ENCODE results near the gene SLC30A10.
"Not testable (repeated sequence)": the region's sequence is repeated elsewhere in the genome, so short reads cannot be mapped to it uniquely, and the experiment has no call there.

The SLC30A10 gene

DNA sequence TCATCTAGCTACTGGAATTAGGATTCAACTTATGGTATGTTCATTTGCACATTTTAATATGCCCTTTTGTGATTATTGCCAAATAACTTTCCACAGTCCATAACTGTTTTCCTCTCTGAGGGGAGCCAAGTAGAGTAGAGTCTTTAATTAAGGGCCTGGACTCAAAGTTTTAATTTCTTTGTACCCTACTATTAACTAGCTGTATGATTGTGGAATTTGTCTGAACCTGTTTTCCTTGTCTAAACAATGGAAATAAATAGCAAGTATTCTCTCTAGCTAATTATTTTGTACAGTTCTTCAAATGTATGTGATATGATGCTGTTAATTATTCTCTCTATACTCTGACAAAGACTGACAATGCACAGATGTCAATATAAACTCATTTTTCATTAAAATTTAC lies 24.0 kb upstream of the SLC30A10 start:
- H3K9me3 ChIP-seq (ENCODE audit: control insufficient read depth, low read length) = no peaks in the 10 kb centered on the region
- no peaks in the 10 kb centered on the region for H3K27me3 ChIP-seq (ENCODE audit: control insufficient read depth, insufficient read depth, low read length)
- no peaks in the 10 kb centered on the region for H3K4me1 ChIP-seq (ENCODE audit: control insufficient read depth, insufficient read depth, low read length)
- no peak overlapping the region for H3K4me3 ChIP-seq (ENCODE audit: low read length)
- H3K36me3 ChIP-seq (ENCODE audit: control insufficient read depth, insufficient read depth, low read length) = no peaks in the 10 kb centered on the region
- H3K9ac ChIP-seq (ENCODE audit: low read length) = no peak overlapping the region

GRCh38 chr1:219949227-219949626 lies 20.9 kb upstream of the SLC30A10 start:
- H3K36me3 ChIP-seq (ENCODE audit: control insufficient read depth, insufficient read depth, low read length); H3K4me3 ChIP-seq (ENCODE audit: low read length); H3K4me1 ChIP-seq (ENCODE audit: control insufficient read depth, insufficient read depth, low read length); H3K27me3 ChIP-seq (ENCODE audit: control insufficient read depth, insufficient read depth, low read length); H3K9me3 ChIP-seq (ENCODE audit: control insufficient read depth, low read length); H3K9ac ChIP-seq (ENCODE audit: low read length): not testable (repeated sequence)

GRCh38 chr1:219948766-219949165 lies 20.4 kb upstream of the SLC30A10 start:
- not testable (repeated sequence) for H3K4me3 ChIP-seq (ENCODE audit: low read length); H3K9me3 ChIP-seq (ENCODE audit: control insufficient read depth, low read length); H3K4me1 ChIP-seq (ENCODE audit: control insufficient read depth, insufficient read depth, low read length); H3K36me3 ChIP-seq (ENCODE audit: control insufficient read depth, insufficient read depth, low read length); H3K9ac ChIP-seq (ENCODE audit: low read length); H3K27me3 ChIP-seq (ENCODE audit: control insufficient read depth, insufficient read depth, low read length)

GRCh38 chr1:219945795-219946194 lies 17.4 kb upstream of the SLC30A10 start:
- Histone ChIP-seq H3K9ac (ENCODE audit: low read length) (no peak overlapping the region), H3K36me3 (ENCODE audit: control insufficient read depth, insufficient read depth, low read length) (no peaks in the 10 kb centered on the region), H3K27me3 (ENCODE audit: control insufficient read depth, insufficient read depth, low read length) (no peaks in the 10 kb centered on the region), H3K9me3 (ENCODE audit: control insufficient read depth, low read length) (no peaks in the 10 kb centered on the region), H3K4me3 (ENCODE audit: low read length) (no peak overlapping the region), H3K4me1 (ENCODE audit: control insufficient read depth, insufficient read depth, low read length) (no peaks in the 10 kb centered on the region)

DNA sequence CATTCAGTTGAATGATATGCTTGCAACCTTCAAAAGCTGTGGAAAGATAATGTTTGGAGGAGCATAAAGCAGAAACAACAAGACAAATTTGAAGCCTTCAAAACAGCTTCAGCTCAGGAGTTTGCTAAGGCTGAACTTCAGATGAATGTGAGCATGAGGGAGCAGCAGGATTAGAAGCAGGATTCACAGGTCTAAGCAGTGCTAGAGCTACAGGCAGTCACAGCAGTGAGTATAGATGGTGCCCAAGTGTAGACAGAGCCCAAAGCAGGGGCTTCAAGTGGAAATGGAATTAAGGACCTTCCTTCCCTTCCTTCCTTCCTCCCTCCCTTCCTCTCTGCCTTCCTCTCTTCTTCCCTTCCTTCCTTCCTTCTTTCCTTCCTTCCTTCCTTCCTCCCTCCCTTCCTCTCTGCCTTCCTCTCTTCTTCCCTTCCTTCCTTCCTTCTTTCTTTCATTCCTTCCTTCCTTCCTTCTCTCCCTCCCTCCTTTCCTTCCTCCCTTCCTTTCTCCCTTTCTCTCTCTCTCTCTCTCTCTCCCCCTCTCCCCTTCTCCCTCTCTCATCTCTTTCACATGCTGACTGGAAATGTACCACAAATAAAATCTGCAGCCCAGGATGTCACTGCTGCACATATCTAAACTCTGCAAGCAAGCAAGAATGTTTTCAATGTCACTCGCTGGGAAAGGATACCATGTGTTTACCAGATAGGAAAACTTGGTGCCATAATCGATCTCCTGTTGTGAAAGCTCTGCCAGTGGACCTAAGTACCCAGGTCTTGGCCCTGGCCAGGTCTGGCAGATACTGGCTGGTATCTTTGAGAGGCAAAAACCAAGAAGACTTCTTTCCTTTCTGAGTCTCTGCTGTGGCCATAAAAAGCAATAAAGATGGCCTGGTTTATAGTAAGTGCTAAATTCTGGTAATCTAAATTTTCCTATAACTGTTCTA lies 13.1 kb upstream of the SLC30A10 start:
- Histone ChIP-seq H3K27me3 (ENCODE audit: control insufficient read depth, insufficient read depth, low read length) (no peaks in the 10 kb centered on the region), H3K9ac (ENCODE audit: low read length) (no peak overlapping the region), H3K9me3 (ENCODE audit: control insufficient read depth, low read length) (no peaks in the 10 kb centered on the region), H3K4me1 (ENCODE audit: control insufficient read depth, insufficient read depth, low read length) (no peaks in the 10 kb centered on the region), H3K36me3 (ENCODE audit: control insufficient read depth, insufficient read depth, low read length) (no peaks in the 10 kb centered on the region), H3K4me3 (ENCODE audit: low read length) (no peak overlapping the region)

- Histone ChIP-seq H3K4me3 (ENCODE audit: low read length) (no peak overlapping the region), H3K9ac (ENCODE audit: low read length) (no peak overlapping the region), H3K27me3 (ENCODE audit: control insufficient read depth, insufficient read depth, low read length) (no peaks in the 10 kb centered on the region), H3K4me1 (ENCODE audit: control insufficient read depth, insufficient read depth, low read length) (no peaks in the 10 kb centered on the region), H3K9me3 (ENCODE audit: control insufficient read depth, low read length) (no peaks in the 10 kb centered on the region), H3K36me3 (ENCODE audit: control insufficient read depth, insufficient read depth, low read length) (no peaks in the 10 kb centered on the region)
Observed at GRCh38 chr1:219940707-219941106, 12.3 kb upstream of the SLC30A10 start.

DNA sequence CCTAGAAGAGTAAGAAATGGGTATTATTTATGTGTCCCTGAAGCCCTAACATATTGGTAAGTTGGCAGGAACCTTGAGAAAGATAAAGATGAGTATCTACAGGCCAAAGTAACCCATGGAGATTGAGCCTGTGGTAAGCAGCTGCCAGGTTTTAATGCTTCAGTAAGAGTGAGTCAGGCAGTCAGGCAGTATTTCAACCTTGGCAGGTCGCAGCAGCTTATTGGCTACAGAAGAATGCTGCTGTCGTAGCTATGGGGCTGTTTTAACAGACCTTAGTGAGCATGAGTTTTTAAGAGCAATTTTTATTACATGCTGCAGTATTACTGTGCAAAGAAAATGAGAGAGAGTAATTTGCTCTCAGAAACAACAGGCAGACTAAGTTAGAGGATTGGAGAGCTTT lies 10.3 kb upstream of the SLC30A10 start:
- H3K27me3 ChIP-seq (ENCODE audit: control insufficient read depth, insufficient read depth, low read length) = no peaks in the 10 kb centered on the region
- H3K9ac ChIP-seq (ENCODE audit: low read length) = no peak overlapping the region

GRCh38 chr1:219933763-219934162 lies 5.4 kb upstream of the SLC30A10 start:
- not testable (repeated sequence) for H3K4me3 ChIP-seq (ENCODE audit: low read length)

More for the DNA sequence above, 10.3 kb upstream of the SLC30A10 start:
- no peaks in the 10 kb centered on the region for H3K36me3 ChIP-seq (ENCODE audit: control insufficient read depth, insufficient read depth, low read length)
- H3K4me3 ChIP-seq (ENCODE audit: low read length) = no peak overlapping the region
- H3K4me1 ChIP-seq (ENCODE audit: control insufficient read depth, insufficient read depth, low read length) = no peaks in the 10 kb centered on the region
- no peaks in the 10 kb centered on the region for H3K9me3 ChIP-seq (ENCODE audit: control insufficient read depth, low read length)

DNA sequence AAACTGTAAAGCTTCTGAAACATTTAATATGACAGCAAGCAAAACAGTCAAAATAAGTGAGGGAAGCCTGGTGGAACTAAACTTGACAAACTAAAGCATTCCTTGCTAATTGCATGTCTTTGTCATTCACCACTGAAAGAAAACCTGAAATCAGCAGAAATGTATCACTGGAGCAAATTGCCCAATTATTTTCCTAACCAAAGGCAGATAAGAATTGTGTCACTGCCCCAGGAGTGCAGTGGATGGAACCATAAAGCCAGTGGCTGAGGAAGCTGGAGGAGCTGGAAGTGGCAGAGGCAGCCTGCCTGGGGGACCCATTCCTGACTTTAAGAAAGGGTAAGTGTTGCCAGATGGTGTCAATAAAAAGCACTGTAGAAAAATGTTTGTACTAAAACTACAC lies 2.7 kb upstream of the SLC30A10 start:
- H3K9me3 ChIP-seq (ENCODE audit: control insufficient read depth, low read length) = no peaks in the 10 kb centered on the region
- no peak overlapping the region for H3K9ac ChIP-seq (ENCODE audit: low read length)
- no peak overlapping the region for H3K4me3 ChIP-seq (ENCODE audit: low read length)
- peaks cover 24% of the 10 kb centered on the region for H3K27me3 ChIP-seq (ENCODE audit: control insufficient read depth, insufficient read depth, low read length)
- H3K36me3 ChIP-seq (ENCODE audit: control insufficient read depth, insufficient read depth, low read length) = no peaks in the 10 kb centered on the region
- H3K4me1 ChIP-seq (ENCODE audit: control insufficient read depth, insufficient read depth, low read length) = no peaks in the 10 kb centered on the region

More at GRCh38 chr1:219933763-219934162, 5.4 kb upstream of the SLC30A10 start:
- not testable (repeated sequence) for H3K9me3 ChIP-seq (ENCODE audit: control insufficient read depth, low read length); H3K9ac ChIP-seq (ENCODE audit: low read length); H3K36me3 ChIP-seq (ENCODE audit: control insufficient read depth, insufficient read depth, low read length); H3K27me3 ChIP-seq (ENCODE audit: control insufficient read depth, insufficient read depth, low read length); H3K4me1 ChIP-seq (ENCODE audit: control insufficient read depth, insufficient read depth, low read length)

- Histone ChIP-seq H3K27me3 (ENCODE audit: control insufficient read depth, insufficient read depth, low read length) (peaks cover 24% of the 10 kb centered on the region), H3K4me3 (ENCODE audit: low read length) (no peak overlapping the region), H3K9ac (ENCODE audit: low read length) (no peak overlapping the region), H3K36me3 (ENCODE audit: control insufficient read depth, insufficient read depth, low read length) (no peaks in the 10 kb centered on the region), H3K9me3 (ENCODE audit: control insufficient read depth, low read length) (no peaks in the 10 kb centered on the region), H3K4me1 (ENCODE audit: control insufficient read depth, insufficient read depth, low read length) (no peaks in the 10 kb centered on the region)
Observed at GRCh38 chr1:219928791-219929118, 398 bp upstream of the SLC30A10 start.

GRCh38 chr1:219927298-219927955 lies 930 bp downstream of the SLC30A10 start:
- Histone ChIP-seq H3K9me3 (ENCODE audit: control insufficient read depth, low read length) (no peaks in the 10 kb centered on the region), H3K27me3 (ENCODE audit: control insufficient read depth, insufficient read depth, low read length) (peaks cover 24% of the 10 kb centered on the region), H3K36me3 (ENCODE audit: control insufficient read depth, insufficient read depth, low read length) (no peaks in the 10 kb centered on the region), H3K9ac (ENCODE audit: low read length) (no peak overlapping the region), H3K4me1 (ENCODE audit: control insufficient read depth, insufficient read depth, low read length) (no peaks in the 10 kb centered on the region), H3K4me3 (ENCODE audit: low read length) (no peak overlapping the region)

DNA sequence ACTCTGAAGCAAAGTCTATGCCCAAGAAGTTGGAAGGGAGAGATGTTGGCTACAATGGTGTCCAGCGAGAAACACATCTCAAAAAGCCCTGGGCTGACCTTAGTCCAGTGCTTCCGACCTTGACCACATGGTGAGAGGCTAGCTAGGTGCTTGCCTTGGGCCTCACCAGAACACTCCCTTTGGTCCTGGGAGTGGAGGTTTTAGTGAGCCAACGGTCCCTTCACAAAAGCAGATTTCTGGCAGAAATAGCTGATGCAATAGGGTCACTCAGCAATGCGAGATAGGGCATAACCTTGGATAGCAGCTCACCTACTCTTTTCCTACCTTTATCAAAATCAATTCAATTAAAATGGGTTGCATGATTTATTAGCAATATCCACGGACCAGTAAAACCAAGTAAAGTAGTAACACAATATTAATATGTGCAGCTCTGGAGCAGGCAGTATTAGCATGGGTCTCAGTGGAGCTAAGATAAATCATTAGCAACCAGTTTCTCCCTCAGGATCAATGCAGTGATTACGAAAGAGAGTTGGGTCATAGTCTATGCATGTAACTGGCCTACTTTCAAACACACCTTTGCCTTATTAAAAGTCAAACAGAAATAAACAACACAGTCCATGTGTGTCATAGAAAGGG lies 1.9 kb downstream of the SLC30A10 start:
- Histone ChIP-seq H3K4me1 (ENCODE audit: control insufficient read depth, insufficient read depth, low read length) (no peaks in the 10 kb centered on the region), H3K9ac (ENCODE audit: low read length) (no peak overlapping the region), H3K4me3 (ENCODE audit: low read length) (no peak overlapping the region)

More for the DNA sequence above, 1.9 kb downstream of the SLC30A10 start:
- no peaks in the 10 kb centered on the region for H3K9me3 ChIP-seq (ENCODE audit: control insufficient read depth, low read length)
- no peaks in the 10 kb centered on the region for H3K36me3 ChIP-seq (ENCODE audit: control insufficient read depth, insufficient read depth, low read length)
- H3K27me3 ChIP-seq (ENCODE audit: control insufficient read depth, insufficient read depth, low read length) = peaks cover 24% of the 10 kb centered on the region
